ENCODE measurements around the gene EBLN1. TPM values are rescaled to one million over a fixed set of nuclear protein-coding genes. Genes with fewer than 3 reads are reported as not detected.

EBLN1 gene
- total and polyA plus RNA-seq, 2 donors from 2014 or later: not detected

DNA sequence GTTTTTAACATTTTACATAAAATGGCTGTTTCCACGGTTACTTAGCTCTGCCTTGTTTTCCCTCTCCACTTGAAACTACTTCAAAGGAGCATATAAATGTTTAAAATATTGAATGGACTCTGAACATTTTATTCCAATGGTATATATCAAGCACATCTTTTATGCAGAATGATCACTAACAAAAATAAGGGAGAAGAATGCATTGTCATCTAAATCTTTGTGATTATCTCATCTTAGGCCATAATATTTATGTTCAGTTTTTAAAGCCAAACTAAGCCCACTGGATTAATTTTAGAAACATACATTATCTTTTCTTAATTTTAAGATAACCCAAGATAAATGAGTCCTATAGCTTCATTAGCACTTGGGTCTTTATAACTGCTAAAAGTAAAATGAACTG lies 13.4 kb upstream of the EBLN1 start:
- Histone ChIP-seq H3K9ac (ENCODE audit: low read length in 3 of 3) (no peak overlapping the region), H3K9me3 (ENCODE audit: control insufficient read depth in 2 of 3, insufficient read depth in 1 of 3, low read length in 3 of 3) (no peaks in the 10 kb centered on the region), H3K27ac (ENCODE audit: low read depth in 2 of 2, low read length in 2 of 2) (no peak overlapping the region), H3K36me3 (ENCODE audit: control insufficient read depth in 2 of 3, insufficient read depth in 3 of 3, low read length in 3 of 3) (no peaks in the 10 kb centered on the region), H3K4me1 (ENCODE audit: control insufficient read depth in 2 of 3, insufficient read depth in 2 of 3, low read depth in 1 of 3, low read length in 3 of 3) (no peaks in the 10 kb centered on the region), H3K4me3 (ENCODE audit: low read length in 3 of 3) (no peak overlapping the region), H3K27me3 (ENCODE audit: control insufficient read depth, insufficient read depth, low read length) (no peaks in the 10 kb centered on the region)
- intact Hi-C loops (cut with DNase I): no loop called here
- DNase-seq (no peak), FAIRE-seq (no peak)
- TF ChIP-seq, protein P1, sequence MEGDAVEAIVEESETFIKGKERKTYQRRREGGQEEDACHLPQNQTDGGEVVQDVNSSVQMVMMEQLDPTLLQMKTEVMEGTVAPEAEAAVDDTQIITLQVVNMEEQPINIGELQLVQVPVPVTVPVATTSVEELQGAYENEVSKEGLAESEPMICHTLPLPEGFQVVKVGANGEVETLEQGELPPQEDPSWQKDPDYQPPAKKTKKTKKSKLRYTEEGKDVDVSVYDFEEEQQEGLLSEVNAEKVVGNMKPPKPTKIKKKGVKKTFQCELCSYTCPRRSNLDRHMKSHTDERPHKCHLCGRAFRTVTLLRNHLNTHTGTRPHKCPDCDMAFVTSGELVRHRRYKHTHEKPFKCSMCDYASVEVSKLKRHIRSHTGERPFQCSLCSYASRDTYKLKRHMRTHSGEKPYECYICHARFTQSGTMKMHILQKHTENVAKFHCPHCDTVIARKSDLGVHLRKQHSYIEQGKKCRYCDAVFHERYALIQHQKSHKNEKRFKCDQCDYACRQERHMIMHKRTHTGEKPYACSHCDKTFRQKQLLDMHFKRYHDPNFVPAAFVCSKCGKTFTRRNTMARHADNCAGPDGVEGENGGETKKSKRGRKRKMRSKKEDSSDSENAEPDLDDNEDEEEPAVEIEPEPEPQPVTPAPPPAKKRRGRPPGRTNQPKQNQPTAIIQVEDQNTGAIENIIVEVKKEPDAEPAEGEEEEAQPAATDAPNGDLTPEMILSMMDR (IDR thresholded peaks at IDR 0.05; ENCODE audit: borderline replicate concordance, extremely low read depth, insufficient read depth): no peak

DNA sequence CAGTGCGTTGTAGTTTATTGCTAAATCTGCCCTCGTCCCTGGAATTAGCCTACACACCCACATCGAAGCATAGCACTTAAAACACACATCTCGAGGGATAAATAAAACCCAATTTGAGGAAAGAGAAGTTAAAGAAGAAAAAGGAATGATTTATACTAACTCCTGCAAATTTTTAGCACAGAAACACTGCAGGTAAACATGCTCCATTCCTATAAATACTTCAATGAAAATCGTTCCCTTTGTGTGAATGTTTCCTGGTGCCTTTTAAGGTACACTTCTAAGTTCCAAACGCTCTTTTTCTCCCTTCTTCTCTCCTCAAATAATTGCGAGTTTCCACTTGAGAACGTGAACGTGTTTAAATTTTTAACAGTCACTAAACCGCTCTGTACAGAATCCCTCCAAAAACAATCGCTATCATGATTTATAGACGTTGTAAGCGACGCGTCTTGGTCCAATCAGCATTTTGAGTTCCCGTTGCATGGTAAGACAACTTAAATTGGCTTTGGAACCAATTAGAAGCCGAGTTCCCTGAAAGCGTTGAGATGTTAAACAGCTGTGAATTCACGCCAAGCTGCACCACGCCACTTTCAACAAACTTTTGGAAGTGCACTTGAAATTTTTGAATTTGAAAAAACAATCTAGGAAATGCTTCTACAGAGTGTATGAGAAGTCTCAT lies 12.5 kb upstream of the EBLN1 start:
- TF ChIP-seq, protein P1 (IDR thresholded peaks at IDR 0.05; ENCODE audit: borderline replicate concordance, extremely low read depth, insufficient read depth): no peak
- peak overlapping the region; percentile 2 to 8 for H3K27ac ChIP-seq (ENCODE audit: low read depth in 2 of 2, low read length in 2 of 2)
- no peaks in the 10 kb centered on the region for H3K4me1 ChIP-seq (ENCODE audit: control insufficient read depth in 2 of 3, insufficient read depth in 2 of 3, low read depth in 1 of 3, low read length in 3 of 3)
- H3K9ac ChIP-seq (ENCODE audit: low read length in 3 of 3): peak overlapping the region; percentile 67 to 93 (median 83)
- FAIRE-seq (no peak), DNase-seq (peak in 3 of 5 donors; percentile 68 to 95 (median 94))
- H3K36me3 ChIP-seq (ENCODE audit: control insufficient read depth in 2 of 3, insufficient read depth in 3 of 3, low read length in 3 of 3): no peaks in the 10 kb centered on the region
- no peaks in the 10 kb centered on the region for H3K27me3 ChIP-seq (ENCODE audit: control insufficient read depth, insufficient read depth, low read length)
- H3K4me3 ChIP-seq (ENCODE audit: low read length in 3 of 3): peak overlapping the region; percentile 68 to 93 (median 89)
- intact Hi-C loops (cut with DNase I): no loop called here
- H3K9me3 ChIP-seq (ENCODE audit: control insufficient read depth in 2 of 3, insufficient read depth in 1 of 3, low read length in 3 of 3): no peaks in the 10 kb centered on the region

DNA sequence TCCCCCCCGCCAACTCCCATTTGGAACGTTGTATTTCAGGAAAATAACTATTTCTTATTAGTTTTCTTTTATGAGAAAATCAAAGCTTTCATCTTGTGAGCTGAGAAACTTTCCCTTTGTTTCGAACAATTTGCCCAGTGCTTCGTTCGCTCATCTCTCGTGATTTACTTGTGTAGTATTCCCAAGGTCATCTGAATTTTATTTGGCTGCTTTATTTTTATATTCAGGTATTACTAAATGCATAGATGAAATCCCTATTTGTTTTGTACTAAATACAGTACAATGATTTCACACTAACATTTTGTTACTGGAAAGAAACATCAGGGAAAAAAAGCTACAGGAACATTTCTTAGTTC lies 12.0 kb upstream of the EBLN1 start:
- Histone ChIP-seq H3K4me3 (ENCODE audit: low read length in 3 of 3) (peak overlapping the region; percentile 68 to 93 (median 89)), H3K4me1 (ENCODE audit: control insufficient read depth in 2 of 3, insufficient read depth in 2 of 3, low read depth in 1 of 3, low read length in 3 of 3) (no peaks in the 10 kb centered on the region), H3K9me3 (ENCODE audit: control insufficient read depth in 2 of 3, insufficient read depth in 1 of 3, low read length in 3 of 3) (no peaks in the 10 kb centered on the region), H3K9ac (ENCODE audit: low read length in 3 of 3) (peak overlapping the region; percentile 67 to 93 (median 83)), H3K27me3 (ENCODE audit: control insufficient read depth, insufficient read depth, low read length) (no peaks in the 10 kb centered on the region), H3K36me3 (ENCODE audit: control insufficient read depth in 2 of 3, insufficient read depth in 3 of 3, low read length in 3 of 3) (no peaks in the 10 kb centered on the region), H3K27ac (ENCODE audit: low read depth in 2 of 2, low read length in 2 of 2) (peak overlapping the region; percentile 2 to 80)
- FAIRE-seq: no peak
- TF ChIP-seq, protein P1 (IDR thresholded peaks at IDR 0.05; ENCODE audit: borderline replicate concordance, extremely low read depth, insufficient read depth): no peak
- DNase-seq: peak in 1 of 5 donors; percentile 44
- intact Hi-C loops (cut with DNase I): no loop called here
